A673 (cell line): ENCODE data around the gene DLEC1. TPM values are rescaled to one million over a fixed set of nuclear protein-coding genes. Genes with fewer than 3 reads are reported as not detected.
"Not testable (repeated sequence)": the region's sequence is repeated elsewhere in the genome, so short reads cannot be mapped to it uniquely, and the experiment has no call there.

Experiments
- BruUV-seq: library from RNA; stranded (reverse); fragments of 400-500 nt; replicated peaks from 2 replicates; lab custom pipeline; 2021; lab: Mats Ljungman, UMichigan
- CTCF ChIA-PET: fragments of 300-600 bp; sonication (Branson Sonifier 250); formaldehyde crosslinking; loops from one replicate; lab custom pipeline; 2022; ENCODE audit warnings: antibody characterized with exemption; lab: Charles Lee
- POLR2A ChIA-PET: fragments of 300-600 bp; sonication (Branson Sonifier 250); formaldehyde crosslinking; loops from one replicate; lab custom pipeline; 2022; ENCODE audit warnings: antibody characterized with exemption; ENCODE audit not compliant: low non-redundant PET; lab: Charles Lee
- DNase-seq: peaks from one replicate; pipeline ENCODE4 v3.0.0-alpha.2; 2015; ENCODE audit warnings: low spot score
- H3K27ac ChIP-seq: fragments of 200-600 bp; sonication (generic); 2 replicates; pipeline ENCODE4 v1.5.1; 2016; ENCODE audit warnings: mixed run types, low read depth, mild to moderate bottlenecking, mixed read lengths, antibody characterized with exemption, low read length; ENCODE audit not compliant: poor library complexity, severe bottlenecking
- H3K27me3 ChIP-seq: fragments of 200-600 bp; sonication (generic); replicated peaks from 2 replicates; pipeline ENCODE4 v1.6.1; 2017; ENCODE audit warnings: mixed run types, low read depth, mild to moderate bottlenecking, mixed read lengths, antibody characterized with exemption, low read length; ENCODE audit not compliant: insufficient read depth, poor library complexity
- H3K36me3 ChIP-seq: fragments of 200-600 bp; sonication (generic); 2 replicates; pipeline ENCODE4 v1.6.1; 2016; ENCODE audit warnings: mixed run types, mild to moderate bottlenecking, mixed read lengths, antibody characterized with exemption, low read length; ENCODE audit not compliant: insufficient read depth, poor library complexity, severe bottlenecking
- H3K4me1 ChIP-seq: fragments of 200-600 bp; sonication (generic); 2 replicates; pipeline ENCODE4 v1.6.1; 2017; ENCODE audit warnings: mixed run types, mild to moderate bottlenecking, mixed read lengths, antibody characterized with exemption, low read length; ENCODE audit not compliant: insufficient read depth, poor library complexity, severe bottlenecking
- H3K4me3 ChIP-seq: fragments of 200-600 bp; sonication (generic); 2 replicates; pipeline ENCODE4 v1.5.1; 2016; ENCODE audit warnings: low read depth, mixed run types, mild to moderate bottlenecking, mixed read lengths, low read length; ENCODE audit not compliant: poor library complexity, severe bottlenecking
- H3K9me3 ChIP-seq: fragments of 200-600 bp; sonication (generic); 2 replicates; pipeline ENCODE4 v1.6.1; 2016; ENCODE audit warnings: mixed run types, low read depth, mild to moderate bottlenecking, mixed read lengths, antibody characterized with exemption, low read length; ENCODE audit not compliant: poor library complexity, severe bottlenecking
- EZH2 ChIP-seq: fragments of 200-600 bp; sonication (generic); IDR thresholded peaks from 2 replicates; pipeline ENCODE4 v1.6.1; 2017; ENCODE audit warnings: borderline replicate concordance, low read depth, mild to moderate bottlenecking, mixed read lengths, antibody characterized with exemption, low read length; ENCODE audit not compliant: poor library complexity, severe bottlenecking
- intact Hi-C: fragments of 100-400 bp; cut with micrococcal nuclease; formaldehyde crosslinking; loops from one replicate; pipeline ENCODE4 v1.10.0; 2022; ENCODE audit not compliant: unreplicated experiment
- total RNA-seq: library from RNA; stranded (reverse); gene quantifications from 2 replicates; pipeline ENCODE4 v1.2.3, GENCODE V29; 2021
- TF ChIP-seq, protein P1 (sequence below): fragments of 300-800, 200-600 bp; sonication (generic); conservative IDR thresholded peaks from 2 replicates; pipeline ENCODE4 v1.5.1; 2017; ENCODE audit warnings: low read depth, mild to moderate bottlenecking, antibody characterized with exemption, low read length, moderate library complexity, mixed read lengths

Gene DLEC1
- total RNA-seq, 1 experiment from 2014 or later: not detected

DNA sequence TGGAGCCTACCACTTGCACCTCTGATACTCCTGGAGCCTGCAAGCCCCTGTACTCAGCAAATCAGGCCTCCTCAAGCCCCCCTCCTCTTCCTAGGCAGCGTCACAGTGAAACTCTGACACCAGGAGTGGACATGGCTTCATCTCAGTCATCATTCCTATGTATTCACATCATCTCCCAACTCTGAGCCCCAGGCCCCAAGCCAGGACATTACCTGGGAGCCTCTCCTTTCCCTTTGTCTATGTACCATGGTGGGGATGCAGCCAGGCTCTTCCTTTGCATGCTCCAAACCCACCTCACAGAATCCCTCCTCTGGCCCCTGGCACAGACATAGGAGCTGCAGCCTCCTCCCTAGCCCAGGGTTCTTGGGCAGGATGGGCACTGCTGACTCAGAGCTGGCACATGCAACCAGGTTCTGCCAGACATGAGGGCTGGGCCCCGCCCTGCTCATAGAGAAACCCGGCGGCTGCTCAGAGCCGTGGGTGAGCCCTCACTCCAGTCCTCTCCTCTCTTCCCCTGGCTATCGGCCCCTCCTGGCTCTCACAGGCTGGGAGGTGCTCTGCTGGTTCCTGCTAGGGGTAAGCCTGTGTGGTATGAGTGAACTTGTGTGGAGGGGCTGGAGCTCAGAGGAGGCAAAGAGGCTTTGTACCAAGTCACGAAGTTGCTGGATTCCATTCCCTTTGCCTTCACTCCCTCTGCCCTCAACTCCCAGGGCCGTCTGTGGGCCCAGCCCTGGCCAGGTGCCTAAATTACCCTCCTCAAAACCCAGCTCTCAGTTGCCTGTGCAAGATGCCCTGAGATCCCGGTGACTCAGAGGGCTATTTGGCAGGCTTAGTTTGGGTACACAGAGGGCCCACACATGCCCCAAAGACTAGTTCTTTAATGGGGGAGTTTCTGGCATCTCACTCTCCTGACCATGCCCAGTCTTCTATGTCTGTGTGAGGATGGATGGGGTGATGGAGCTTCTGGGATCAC is 7.7 kb upstream of the DLEC1 start:
- Histone ChIP-seq H3K4me3 (no peak overlapping the region), H3K4me1 (no peaks in the 10 kb centered on the region), H3K27me3 (no peaks in the 10 kb centered on the region), H3K36me3 (no peaks in the 10 kb centered on the region), H3K27ac (no peak overlapping the region), H3K9me3 (no peaks in the 10 kb centered on the region)
- no TSS peak for BruUV-seq
- CTCF ChIA-PET: no interaction called here
- intact Hi-C loops: no loop called here
- no peak for DNase-seq
- POLR2A ChIA-PET: no interaction called here
- TF ChIP-seq EZH2: no peak
- TF ChIP-seq, protein P1, sequence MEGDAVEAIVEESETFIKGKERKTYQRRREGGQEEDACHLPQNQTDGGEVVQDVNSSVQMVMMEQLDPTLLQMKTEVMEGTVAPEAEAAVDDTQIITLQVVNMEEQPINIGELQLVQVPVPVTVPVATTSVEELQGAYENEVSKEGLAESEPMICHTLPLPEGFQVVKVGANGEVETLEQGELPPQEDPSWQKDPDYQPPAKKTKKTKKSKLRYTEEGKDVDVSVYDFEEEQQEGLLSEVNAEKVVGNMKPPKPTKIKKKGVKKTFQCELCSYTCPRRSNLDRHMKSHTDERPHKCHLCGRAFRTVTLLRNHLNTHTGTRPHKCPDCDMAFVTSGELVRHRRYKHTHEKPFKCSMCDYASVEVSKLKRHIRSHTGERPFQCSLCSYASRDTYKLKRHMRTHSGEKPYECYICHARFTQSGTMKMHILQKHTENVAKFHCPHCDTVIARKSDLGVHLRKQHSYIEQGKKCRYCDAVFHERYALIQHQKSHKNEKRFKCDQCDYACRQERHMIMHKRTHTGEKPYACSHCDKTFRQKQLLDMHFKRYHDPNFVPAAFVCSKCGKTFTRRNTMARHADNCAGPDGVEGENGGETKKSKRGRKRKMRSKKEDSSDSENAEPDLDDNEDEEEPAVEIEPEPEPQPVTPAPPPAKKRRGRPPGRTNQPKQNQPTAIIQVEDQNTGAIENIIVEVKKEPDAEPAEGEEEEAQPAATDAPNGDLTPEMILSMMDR: no peak

DNA sequence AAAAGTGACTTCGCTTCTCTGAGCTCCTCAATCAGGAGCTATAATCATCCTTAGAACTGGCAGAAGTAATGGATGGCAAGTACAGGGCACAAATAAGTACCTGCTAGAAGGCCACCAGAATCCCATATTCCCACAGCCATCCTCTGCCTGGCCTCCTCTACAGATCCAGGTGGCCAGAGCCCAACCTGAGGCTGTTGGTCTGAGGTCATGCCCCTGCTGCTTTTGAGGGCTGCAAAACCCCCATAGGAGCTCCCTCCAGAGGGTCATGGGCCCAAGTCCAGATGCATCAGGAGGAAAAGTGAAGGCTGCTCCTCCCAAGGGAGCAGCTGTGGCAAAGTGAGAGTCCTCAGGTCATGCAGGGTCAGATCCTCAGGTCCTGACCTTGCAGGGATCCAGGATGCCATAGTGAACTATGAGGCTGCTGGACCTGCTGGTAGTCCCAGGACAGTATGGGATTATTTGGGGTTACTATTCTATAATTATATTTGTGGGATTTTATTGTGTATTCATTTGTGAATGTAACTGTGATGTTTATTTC is 6.6 kb upstream of the DLEC1 start:
- H3K36me3 ChIP-seq: no peaks in the 10 kb centered on the region
- no TSS peak for BruUV-seq
- H3K27ac ChIP-seq: no peak overlapping the region
- ChIA-PET CTCF (no interaction called here), POLR2A (no interaction called here)
- no peaks in the 10 kb centered on the region for H3K9me3 ChIP-seq
- no peaks in the 10 kb centered on the region for H3K27me3 ChIP-seq
- intact Hi-C loops: no loop called here
- TF ChIP-seq, protein P1: no peak
- no peak for TF ChIP-seq EZH2
- DNase-seq: no peak
- no peaks in the 10 kb centered on the region for H3K4me1 ChIP-seq
- no peak overlapping the region for H3K4me3 ChIP-seq

DNA sequence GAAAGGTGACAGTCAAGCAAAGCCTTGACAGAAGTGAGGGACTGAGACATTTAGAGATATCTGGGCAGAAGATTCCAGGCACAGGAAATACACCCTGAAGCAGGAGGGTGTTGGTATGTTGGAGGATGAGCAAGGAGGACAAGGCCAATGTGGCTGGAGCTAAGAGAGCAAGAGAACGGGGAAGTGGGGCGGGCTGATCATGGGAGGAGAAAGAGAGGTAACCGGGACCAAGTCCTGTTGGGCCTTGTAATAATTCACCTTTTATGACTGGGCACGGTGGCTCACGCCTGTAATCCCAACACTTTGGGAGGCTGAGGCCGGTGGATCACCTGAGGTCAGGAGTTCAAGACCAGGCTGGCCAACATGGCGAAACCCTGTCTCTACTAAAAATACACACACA is 5.4 kb upstream of the DLEC1 start:
- H3K36me3 ChIP-seq, BruUV-seq, CTCF ChIA-PET, POLR2A ChIA-PET, H3K9me3 ChIP-seq, DNase-seq, intact Hi-C loops, H3K4me1 ChIP-seq, H3K4me3 ChIP-seq, H3K27ac ChIP-seq, H3K27me3 ChIP-seq: not testable (repeated sequence)

DNA sequence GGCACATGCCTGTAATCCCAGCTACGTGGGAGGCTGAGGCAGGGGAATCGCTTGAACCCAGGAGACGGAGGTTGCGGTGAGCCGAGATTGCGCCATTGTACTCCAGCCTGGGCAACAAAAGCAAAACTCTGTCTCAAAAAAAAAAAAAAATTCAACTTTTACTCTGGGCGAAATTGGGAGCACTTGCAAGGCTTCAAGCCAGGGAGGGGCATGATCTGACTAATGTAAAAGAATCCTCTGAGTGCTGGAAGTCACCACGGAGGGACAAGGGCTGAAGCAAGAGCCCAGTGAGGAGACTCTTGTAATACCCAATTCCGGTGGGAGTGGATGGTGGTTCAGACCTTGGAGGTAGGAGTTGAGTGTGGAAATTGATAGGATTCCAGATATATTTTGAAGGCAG is 4.7 kb upstream of the DLEC1 start:
- intact Hi-C loops, DNase-seq, H3K4me1 ChIP-seq, H3K9me3 ChIP-seq, H3K27ac ChIP-seq, POLR2A ChIA-PET, CTCF ChIA-PET, BruUV-seq, H3K36me3 ChIP-seq, H3K27me3 ChIP-seq, H3K4me3 ChIP-seq: not testable (repeated sequence)
